Spleen (tissue), 7 donors: Measurements from ENCODE around the gene PKP4.

Experiments used
- POLR2A ChIP-seq, 3 donors: fragments of 450-650 bp; IDR thresholded peaks; one replicate each; pipeline ENCODE4 v1.5.1; 2017; ENCODE audit warnings: antibody characterized with exemption in 3 of 3, mild to moderate bottlenecking in 1 of 3
- TF ChIP-seq, protein P1 (sequence below), 11 experiments: fragments of 200-600 bp in 7 of 11; fragments of 450-650 bp in 4 of 11; sonication (generic) in 4 of 11; IDR thresholded peaks in 8 of 11; conservative IDR thresholded peaks in 3 of 11; 1 replicate in 7 of 11; 2 replicates in 4 of 11; pipeline versions ENCODE4 v1.4.0 to v1.8.0; 2016 to 2021; ENCODE audit warnings: antibody characterized with exemption in 11 of 11, inconsistent platforms in 4 of 11, mild to moderate bottlenecking in 1 of 11
- donor health status: DM: no; HTN: no; CAD: no; lungs with moderate emphysema.
- donor health status: DM: no; HTN: no; CAD: no.
- donor health status: DM: no; HTN: no; CAD: no.

DNA sequence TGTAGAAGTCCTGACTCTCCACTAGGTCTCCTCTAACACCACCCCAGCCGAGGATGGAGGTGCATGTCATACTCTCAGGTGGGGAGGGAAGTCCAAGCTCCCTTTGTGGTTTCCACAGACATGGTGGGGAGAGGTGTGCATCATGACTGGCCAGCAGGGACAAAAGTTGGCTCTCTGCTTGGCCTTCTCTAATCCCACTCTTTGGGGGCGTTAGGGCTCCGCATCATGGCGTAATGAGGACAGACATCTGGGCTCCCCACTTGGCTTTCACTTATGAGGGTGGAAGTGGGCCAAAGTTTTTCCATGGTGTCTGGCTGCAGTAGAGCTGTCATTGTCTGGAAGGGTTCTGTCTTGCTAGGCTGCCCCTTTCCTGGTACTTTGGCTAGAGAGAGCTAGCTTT, 257.7 kb downstream of the PKP4 start:
- TF ChIP-seq, protein P1, sequence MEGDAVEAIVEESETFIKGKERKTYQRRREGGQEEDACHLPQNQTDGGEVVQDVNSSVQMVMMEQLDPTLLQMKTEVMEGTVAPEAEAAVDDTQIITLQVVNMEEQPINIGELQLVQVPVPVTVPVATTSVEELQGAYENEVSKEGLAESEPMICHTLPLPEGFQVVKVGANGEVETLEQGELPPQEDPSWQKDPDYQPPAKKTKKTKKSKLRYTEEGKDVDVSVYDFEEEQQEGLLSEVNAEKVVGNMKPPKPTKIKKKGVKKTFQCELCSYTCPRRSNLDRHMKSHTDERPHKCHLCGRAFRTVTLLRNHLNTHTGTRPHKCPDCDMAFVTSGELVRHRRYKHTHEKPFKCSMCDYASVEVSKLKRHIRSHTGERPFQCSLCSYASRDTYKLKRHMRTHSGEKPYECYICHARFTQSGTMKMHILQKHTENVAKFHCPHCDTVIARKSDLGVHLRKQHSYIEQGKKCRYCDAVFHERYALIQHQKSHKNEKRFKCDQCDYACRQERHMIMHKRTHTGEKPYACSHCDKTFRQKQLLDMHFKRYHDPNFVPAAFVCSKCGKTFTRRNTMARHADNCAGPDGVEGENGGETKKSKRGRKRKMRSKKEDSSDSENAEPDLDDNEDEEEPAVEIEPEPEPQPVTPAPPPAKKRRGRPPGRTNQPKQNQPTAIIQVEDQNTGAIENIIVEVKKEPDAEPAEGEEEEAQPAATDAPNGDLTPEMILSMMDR (IDR thresholded peaks at IDR 0.05 in 8 of 11, conservative IDR thresholded peaks at IDR 0.05 in 3 of 11), result no peak
- no peak for TF ChIP-seq POLR2A (IDR thresholded peaks at IDR 0.05)
